Ovary (tissue), 9 donors: Measurements from ENCODE around the gene STAT3. TPM values are rescaled to one million over a fixed set of nuclear protein-coding genes. Genes with fewer than 3 reads are reported as not detected.

Source experiments
- DNase-seq, 5 donors: peaks; one replicate each; pipeline ENCODE4 v3.0.0-alpha.2; 2019 to 2020
- H3K27ac ChIP-seq, 2 donors: fragments of 200-600 bp; one replicate each; pipeline versions ENCODE4 v1.5.1 to v1.8.0; 2019 to 2022
- H3K27me3 ChIP-seq: fragments of 200-600 bp; one replicate; pipeline ENCODE4 v1.8.0; 2022
- H3K36me3 ChIP-seq: fragments of 200-600 bp; sonication (generic); one replicate; pipeline ENCODE4 v1.5.1; 2019
- H3K4me1 ChIP-seq: one replicate; pipeline ENCODE4 v1.8.1; 2013; ENCODE audit warnings: mild to moderate bottlenecking, moderate library complexity; ENCODE audit not compliant: insufficient read depth
- H3K4me3 ChIP-seq: fragments of 200-600 bp; sonication (generic); one replicate; pipeline ENCODE4 v1.5.1; 2017
- H3K9me3 ChIP-seq, 2 donors: fragments of 200-600 bp in 1 of 2; sonication (generic) in 1 of 2; one replicate each; pipeline versions ENCODE4 v1.5.1 to v1.8.1; 2013 to 2019; ENCODE audit warnings: mild to moderate bottlenecking in 1 of 2, moderate library complexity in 1 of 2
- EP300 ChIP-seq: sonication (generic); formaldehyde crosslinking; IDR thresholded peaks from one replicate; pipeline ENCODE4 v1.6.1; 2017; ENCODE audit warnings: antibody characterized with exemption
- POLR2A ChIP-seq: fragments of 450-650 bp; IDR thresholded peaks from one replicate; pipeline ENCODE4 v1.6.1; 2017; ENCODE audit warnings: antibody characterized with exemption, mild to moderate bottlenecking, moderate library complexity
- WGBS, 3 donors: extraction: QIAGEN DNeasy Blood & Tissue Kit in 1 of 3; methylation state at CpG; one replicate each; pipeline versions ENCODE4 v1.1.5 to v1.1.7; 2013 to 2017; 5-methylcytosine and 5-hydroxymethylcytosine counted together
- intact Hi-C, 4 donors: fragments of 100-400 bp; cut with DNase I; formaldehyde crosslinking; loops; one replicate each; pipeline versions ENCODE4 v1.11.0 to v1.15.1; 2022 to 2023
- polyA plus RNA-seq, 2 donors: library from polyadenylated mRNA; stranded (reverse); fragments of 200-250 nt in 1 of 2; fragments of 350-450 nt in 1 of 2; fragmentation: Illumina TruSeq in 1 of 2; extraction: RNeasy Lipid Tissue Mini Kit (QIAGEN cat#74804) in 1 of 2; gene quantifications; one replicate each; pipeline ENCODE4 v1.2.3, GENCODE V29; 2013 to 2014
- total RNA-seq, 7 donors: library from RNA; depleted of rRNA in 2 of 7; stranded (reverse); fragments of >200 nt in 2 of 7; fragmentation: NEBNext Ultra II Directional in 3 of 7; extraction: Animal tissue kit (Norgen Biotek cat#: 25700) in 3 of 7; gene quantifications; one replicate each; pipeline versions ENCODE4 v1.1.0 to v1.2.4, GENCODE V29; 2016 to 2023
- TF ChIP-seq, protein P1 (sequence below), 3 donors: fragments of 450-650 bp in 2 of 3; fragments of 200-600 bp in 1 of 3; IDR thresholded peaks; one replicate each; pipeline versions ENCODE4 v1.5.1 to v1.8.0; 2016 to 2022; ENCODE audit warnings: antibody characterized with exemption in 3 of 3, mild to moderate bottlenecking in 1 of 3
- donor health status: DM: no; HTN: no; CAD: no; lungs with moderate emphysema.
- donor health status: DM: no; HTN: no; CAD: no.
- donor health status: Bipolar disorder and iron deficiency.
- donor health status: DM: yes; HTN: yes; CAD: no.
- donor health status: DM: no; HTN: no; CAD: no.
- donor health status: DM: yes; HTN: yes; CAD: no.

STAT3 gene
- total and polyA plus RNA-seq, 9 donors = 58.3 to 301 (median 192) TPM

GRCh38 chr17:42279776-42280630 is 108.2 kb downstream of the STAT3 start:
- no peaks in the 10 kb centered on the region for H3K9me3 ChIP-seq
- DNase-seq = peak in 2 of 5 donors; percentile 9 to 23
- no peak for TF ChIP-seq POLR2A
- TF ChIP-seq, protein P1, sequence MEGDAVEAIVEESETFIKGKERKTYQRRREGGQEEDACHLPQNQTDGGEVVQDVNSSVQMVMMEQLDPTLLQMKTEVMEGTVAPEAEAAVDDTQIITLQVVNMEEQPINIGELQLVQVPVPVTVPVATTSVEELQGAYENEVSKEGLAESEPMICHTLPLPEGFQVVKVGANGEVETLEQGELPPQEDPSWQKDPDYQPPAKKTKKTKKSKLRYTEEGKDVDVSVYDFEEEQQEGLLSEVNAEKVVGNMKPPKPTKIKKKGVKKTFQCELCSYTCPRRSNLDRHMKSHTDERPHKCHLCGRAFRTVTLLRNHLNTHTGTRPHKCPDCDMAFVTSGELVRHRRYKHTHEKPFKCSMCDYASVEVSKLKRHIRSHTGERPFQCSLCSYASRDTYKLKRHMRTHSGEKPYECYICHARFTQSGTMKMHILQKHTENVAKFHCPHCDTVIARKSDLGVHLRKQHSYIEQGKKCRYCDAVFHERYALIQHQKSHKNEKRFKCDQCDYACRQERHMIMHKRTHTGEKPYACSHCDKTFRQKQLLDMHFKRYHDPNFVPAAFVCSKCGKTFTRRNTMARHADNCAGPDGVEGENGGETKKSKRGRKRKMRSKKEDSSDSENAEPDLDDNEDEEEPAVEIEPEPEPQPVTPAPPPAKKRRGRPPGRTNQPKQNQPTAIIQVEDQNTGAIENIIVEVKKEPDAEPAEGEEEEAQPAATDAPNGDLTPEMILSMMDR (IDR thresholded peaks at IDR 0.05) = no peak
- no peak for TF ChIP-seq EP300
- H3K4me1 ChIP-seq = no peaks in the 10 kb centered on the region
- H3K27ac ChIP-seq = no peak overlapping the region
- intact Hi-C loops = no loop called here
- H3K4me3 ChIP-seq = no peak overlapping the region
- H3K36me3 ChIP-seq = no peaks in the 10 kb centered on the region
- WGBS, 3 donors = 77 to 82% (median 80%) methylated on average over 4 of the region's 4 CpGs
- H3K27me3 ChIP-seq = no peaks in the 10 kb centered on the region

DNA sequence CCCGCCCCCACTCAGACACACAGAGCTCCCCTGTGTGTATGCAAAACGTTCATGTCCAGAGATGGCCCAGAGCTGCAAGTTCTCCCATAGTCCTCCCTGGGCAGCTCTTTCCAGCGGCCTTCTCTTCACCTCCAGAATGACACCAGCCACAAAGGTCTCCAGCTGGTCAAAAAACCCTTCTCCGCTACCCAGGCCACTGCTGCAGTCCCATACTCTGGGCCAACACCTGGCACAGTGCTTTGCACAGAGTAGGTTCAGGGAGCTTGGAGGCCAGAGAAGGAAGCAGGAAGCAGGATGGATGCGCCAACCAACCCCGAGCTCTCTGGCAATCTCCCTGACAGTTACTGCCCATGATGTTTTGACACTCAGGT is 110.9 kb downstream of the STAT3 start:
- H3K27ac ChIP-seq = peak overlapping the region in 1 of 2 donors; percentile 78
- no peaks in the 10 kb centered on the region for H3K27me3 ChIP-seq
- H3K4me1 ChIP-seq = peaks cover 1% of the 10 kb centered on the region
- TF ChIP-seq, protein P1 (IDR thresholded peaks at IDR 0.05) = no peak
- TF ChIP-seq EP300 = no peak
- TF ChIP-seq POLR2A = no peak
- intact Hi-C loops = no loop called here
- H3K4me3 ChIP-seq = no peak overlapping the region
- no peaks in the 10 kb centered on the region for H3K36me3 ChIP-seq
- DNase-seq = no peak
- H3K9me3 ChIP-seq = no peaks in the 10 kb centered on the region
- 48 to 53% (median 52%) methylated on average over 6 of the region's 6 CpGs for WGBS, 3 donors

DNA sequence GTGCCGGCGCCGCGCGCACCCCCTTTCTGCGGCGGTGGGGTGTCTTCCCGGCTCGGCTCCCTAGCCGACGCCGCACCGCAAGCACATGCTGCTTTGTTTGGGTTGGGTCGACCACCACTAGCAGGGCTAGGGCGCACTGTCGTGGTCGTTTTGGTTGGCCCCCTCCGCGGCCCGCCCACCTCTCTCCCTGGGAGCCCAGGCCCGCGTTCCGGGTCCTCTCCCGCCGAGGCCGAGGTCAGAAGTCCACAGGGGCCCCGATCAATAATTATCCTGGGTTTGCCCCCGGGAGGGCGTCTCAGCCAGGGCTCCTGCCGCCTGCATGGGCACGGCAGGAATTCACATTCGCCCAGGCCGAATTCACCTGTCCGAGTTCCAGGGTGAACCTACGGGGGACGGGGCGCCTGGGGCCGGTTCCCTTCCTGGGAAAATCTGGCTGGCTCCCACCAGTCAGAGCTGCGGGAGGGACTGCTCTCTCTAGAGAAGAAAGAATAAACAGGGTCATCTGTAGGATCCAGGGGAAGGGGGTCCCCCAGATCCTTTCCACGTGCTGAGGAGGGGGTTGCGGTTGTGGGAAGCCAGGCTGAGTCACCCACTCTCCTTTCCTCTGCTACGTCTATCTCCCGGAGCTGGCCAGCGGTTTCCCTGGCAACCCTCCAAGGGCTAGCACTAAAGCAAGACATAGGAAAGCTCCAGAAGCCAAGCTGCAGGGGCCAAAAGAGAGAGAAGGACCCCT is 111.5 kb downstream of the STAT3 start:
- H3K9me3 ChIP-seq = no peaks in the 10 kb centered on the region
- peak; percentile 82 to 85 (median 84) for DNase-seq
- 1 to 2% (median 1%) methylated on average over 12 to 44 of the region's 44 CpGs for whole genome bisulfite sequencing, 3 donors
- no peaks in the 10 kb centered on the region for H3K36me3 ChIP-seq
- peaks cover 3% of the 10 kb centered on the region for H3K4me1 ChIP-seq
- peak overlapping the region; percentile 82 for H3K4me3 ChIP-seq
- no peaks in the 10 kb centered on the region for H3K27me3 ChIP-seq
- peak overlapping the region; percentile 78 to 86 for H3K27ac ChIP-seq
- intact Hi-C loops = no loop called here
- TF ChIP-seq EP300 (no peak), POLR2A (no peak)
- TF ChIP-seq, protein P1 (IDR thresholded peaks at IDR 0.05) = no peak

- H3K9me3 ChIP-seq = no peaks in the 10 kb centered on the region
- no peak for TF ChIP-seq EP300
- peak; percentile 67 for TF ChIP-seq POLR2A
- TF ChIP-seq, protein P1 (IDR thresholded peaks at IDR 0.05) = no peak
- H3K27ac ChIP-seq = peak within 1 kb of the TSS; percentile 78 to 86
- H3K36me3 ChIP-seq = no peaks in the 10 kb centered on the region
- peaks cover 3% of the 10 kb centered on the region for H3K4me1 ChIP-seq
- peak within 1 kb of the TSS; percentile 82 for H3K4me3 ChIP-seq
- no peaks in the 10 kb centered on the region for H3K27me3 ChIP-seq
- WGBS, 3 donors = 0 to 1% methylated on average over 19 to 42 of the region's 47 CpGs; no CpG with 5 or more reads in 1 of the 3 donors
- intact Hi-C loops = no loop called here
- peak; percentile 67 to 85 (median 77) for DNase-seq
These were observed 112.0 kb downstream of the STAT3 start, which contains the start of gene STAT5B for GRCh38 chr17:42276359-42276608. Gene STAT5B, minus strand, starts transcription at chr17:42276391. Its CDS starts 44,264 bp downstream, at chr17:42232127.
